ENCODE measurements around the gene IL36B. TPM values are rescaled to one million over a fixed set of nuclear protein-coding genes. Genes with fewer than 3 reads are reported as not detected.
"Not testable (repeated sequence)": the region's sequence is repeated elsewhere in the genome, so short reads cannot be mapped to it uniquely, and the experiment has no call there.

IL36B gene
- polyA plus RNA-seq, 1 of the 3 experiments (the other 2 are of a cell fraction), result not detected

- WGBS (ENCODE audit: low lambda C conversion rate), result 19% methylated on average over 4 of the region's 4 CpGs
- no peaks in the 10 kb centered on the region for H3K9me3 ChIP-seq
- no peaks in the 10 kb centered on the region for H3K36me3 ChIP-seq (replicated peaks in 1 of 2; ENCODE audit: control insufficient read depth in 1 of 2, insufficient read depth in 2 of 2, low read length in 1 of 2)
- H3K27ac ChIP-seq (ENCODE audit: low read depth in 2 of 2, low read length in 1 of 2), result no peak overlapping the region
- H3K4me3 ChIP-seq (ENCODE audit: low read depth in 2 of 2, low read length in 1 of 2), result no peak overlapping the region
- H3K9me2 ChIP-seq, result no peaks in the 10 kb centered on the region
- H3K27me3 ChIP-seq (ENCODE audit: insufficient read depth), result no peaks in the 10 kb centered on the region
- H3F3A ChIP-seq (replicated peaks; ENCODE audit: insufficient read depth), result no peaks in the 10 kb centered on the region
- H2AFZ ChIP-seq (ENCODE audit: low read depth), result no peak overlapping the region
- CTCF ChIA-PET, result interaction anchor here (1.3 kb wide), 1 partner anchor 13 kb away, joined by 4 read pairs; no protein-coding TSS in a partner anchor
- TF ChIP-seq NRF1 (IDR thresholded peaks at IDR 0.05; ENCODE audit: low read depth, low read length), result no peak
- TF ChIP-seq RFX5 (IDR thresholded peaks at IDR 0.05; ENCODE audit: low read length), result no peak
- no peak for TF ChIP-seq TAF1 (IDR thresholded peaks at IDR 0.05; ENCODE audit: borderline replicate concordance, low read depth, low read length)
- TF ChIP-seq GABPA (IDR thresholded peaks at IDR 0.05; ENCODE audit: low read depth), result no peak
- TF ChIP-seq NFIC (IDR thresholded peaks at IDR 0.05; ENCODE audit: borderline replicate concordance), result no peak
- no peak for TF ChIP-seq POLR2AphosphoS5 (IDR thresholded peaks at IDR 0.05; ENCODE audit: low read depth, low read length)
- TF ChIP-seq GATA2 (CRISPR knock-in tag; IDR thresholded peaks at IDR 0.05), result no peak
- TF ChIP-seq USF1 (IDR thresholded peaks at IDR 0.05; ENCODE audit: borderline replicate concordance, low read depth), result no peak
- TF ChIP-seq JUND (IDR thresholded peaks at IDR 0.05), result no peak
- no peak for TF ChIP-seq CHD2 (IDR thresholded peaks at IDR 0.05; ENCODE audit: low read length, partially characterized antibody)
- no peak for TF ChIP-seq MEF2A (IDR thresholded peaks at IDR 0.05; ENCODE audit: borderline replicate concordance, low read depth)
- DNase-seq, result no peak
- H3K9ac ChIP-seq, result no peak overlapping the region
- H3K4me1 ChIP-seq (ENCODE audit: control insufficient read depth in 1 of 2, insufficient read depth in 2 of 2, low read depth in 1 of 2, low read length in 1 of 2), result no peaks in the 10 kb centered on the region
- POLR2A ChIA-PET, result no interaction called here
- no peaks in the 10 kb centered on the region for H4K20me1 ChIP-seq (ENCODE audit: insufficient read depth)
- no peak overlapping the region for H3K4me2 ChIP-seq
- H3K79me2 ChIP-seq (ENCODE audit: insufficient read depth), result no peaks in the 10 kb centered on the region
Measured at GRCh38 chr2:113098041-113098440, 45.4 kb upstream of the IL36B start.

- H3F3A ChIP-seq (replicated peaks; ENCODE audit: insufficient read depth); H3K9me2 ChIP-seq; H3K9me3 ChIP-seq; H2AFZ ChIP-seq (ENCODE audit: low read depth); H3K4me1 ChIP-seq (ENCODE audit: control insufficient read depth in 1 of 2, insufficient read depth in 2 of 2, low read depth in 1 of 2, low read length in 1 of 2); H3K9ac ChIP-seq; CTCF ChIA-PET; H3K27me3 ChIP-seq (ENCODE audit: insufficient read depth); H3K27ac ChIP-seq (ENCODE audit: low read depth in 2 of 2, low read length in 1 of 2); H3K36me3 ChIP-seq (replicated peaks in 1 of 2; ENCODE audit: control insufficient read depth in 1 of 2, insufficient read depth in 2 of 2, low read length in 1 of 2); H4K20me1 ChIP-seq (ENCODE audit: insufficient read depth); H3K4me2 ChIP-seq; DNase-seq; H3K79me2 ChIP-seq (ENCODE audit: insufficient read depth); POLR2A ChIA-PET; H3K4me3 ChIP-seq (ENCODE audit: low read depth in 2 of 2, low read length in 1 of 2): not testable (repeated sequence)
- 0% methylated on average over 2 of the region's 2 CpGs for WGBS (ENCODE audit: low lambda C conversion rate)
Measured at GRCh38 chr2:113096842-113097618, 44.4 kb upstream of the IL36B start.

- H3K9me2 ChIP-seq; H3F3A ChIP-seq (replicated peaks; ENCODE audit: insufficient read depth); H3K4me2 ChIP-seq; H3K4me1 ChIP-seq (ENCODE audit: control insufficient read depth in 1 of 2, insufficient read depth in 2 of 2, low read depth in 1 of 2, low read length in 1 of 2); H3K27ac ChIP-seq (ENCODE audit: low read depth in 2 of 2, low read length in 1 of 2); H3K9ac ChIP-seq; H3K4me3 ChIP-seq (ENCODE audit: low read depth in 2 of 2, low read length in 1 of 2); H2AFZ ChIP-seq (ENCODE audit: low read depth); H3K79me2 ChIP-seq (ENCODE audit: insufficient read depth); H3K27me3 ChIP-seq (ENCODE audit: insufficient read depth); H3K36me3 ChIP-seq (replicated peaks in 1 of 2; ENCODE audit: control insufficient read depth in 1 of 2, insufficient read depth in 2 of 2, low read length in 1 of 2); POLR2A ChIA-PET; CTCF ChIA-PET; DNase-seq; H3K9me3 ChIP-seq; H4K20me1 ChIP-seq (ENCODE audit: insufficient read depth): not testable (repeated sequence)
- 27% methylated on average over 9 of the region's 14 CpGs for WGBS (ENCODE audit: low lambda C conversion rate)
Measured at GRCh38 chr2:113096306-113096705, 43.6 kb upstream of the IL36B start.
